HepG2 (cell line): Measurements from ENCODE around the gene CLIC4. TPM values are rescaled to one million over a fixed set of nuclear protein-coding genes. Genes with fewer than 3 reads are reported as not detected.

Source experiments
- ATAC-seq: fragments of 200-7000 bp; cut with Tn5 transposase; 3 replicates; pipeline ENCODE4 v1.9.1; 2020; ENCODE audit warnings: mild to moderate bottlenecking, moderate library complexity
- BruUV-seq: library from RNA; stranded (reverse); fragments of 400-500 nt; replicated peaks from 2 replicates; lab custom pipeline; 2021; lab: Mats Ljungman, UMichigan
- CTCF ChIA-PET: fragments of 300-600 bp; formaldehyde crosslinking; extraction: SDS; loops from one replicate; lab custom pipeline; 2021; ENCODE audit warnings: low total read pairs, inconsistent platforms, low intra/inter-chr PET ratio; lab: Yijun Ruan, JAX
- POLR2A ChIA-PET: fragments of 350-600 bp; sonication (Branson Sonifier 250); formaldehyde crosslinking; loops from one replicate; lab custom pipeline; 2020; ENCODE audit warnings: antibody characterized with exemption, inconsistent platforms; lab: Yijun Ruan, JAX
- DNase-seq: peaks from one replicate; pipeline ENCODE4 v3.0.0-alpha.2; 2015; ENCODE audit warnings: low spot score
- FAIRE-seq: peaks from 3 replicates; lab custom pipeline; 2011; peaks lifted over from hg19 to GRCh38; lab: Jason Lieb, UNC
- H2AFZ ChIP-seq: one replicate; pipeline ENCODE4 v1.6.1; 2011; ENCODE audit warnings: low read length, inconsistent platforms
- H3K27ac ChIP-seq: fragments of 300-600 bp; 3 replicates; pipeline ENCODE4 v1.8.0; 2011; ENCODE audit warnings: mixed run types, mild to moderate bottlenecking, mixed read lengths, low read length, inconsistent platforms; ENCODE audit not compliant: insufficient read depth; ENCODE audit errors: extremely low read length
- H3K27me3 ChIP-seq, 2 experiments: fragments of 200-600 bp in 1 of 2; 2 replicates in 1 of 2; 3 replicates in 1 of 2; pipeline versions ENCODE4 v1.6.0 to v1.8.0; 2011; ENCODE audit warnings: low read length in 2 of 2, mild to moderate bottlenecking in 2 of 2, moderate library complexity in 2 of 2, inconsistent platforms in 1 of 2; ENCODE audit not compliant: insufficient read depth in 2 of 2, control insufficient read depth in 1 of 2
- H3K36me3 ChIP-seq, 2 experiments: fragments of 200-600 bp in 1 of 2; replicated peaks in 1 of 2; 2 replicates in 1 of 2; 3 replicates in 1 of 2; pipeline versions ENCODE4 v1.5.1 to v1.8.0; 2011; ENCODE audit warnings: low read length in 2 of 2, inconsistent platforms in 1 of 2; ENCODE audit not compliant: insufficient read depth in 2 of 2, control insufficient read depth in 1 of 2
- H3K4me1 ChIP-seq: 2 replicates; pipeline ENCODE4 v1.5.1; 2012; ENCODE audit warnings: low read length, inconsistent platforms; ENCODE audit not compliant: insufficient read depth
- H3K4me2 ChIP-seq: 2 replicates; pipeline ENCODE4 v1.6.0; 2011; ENCODE audit warnings: low read depth, low read length, inconsistent platforms
- H3K4me3 ChIP-seq, 3 experiments: fragments of 200-600 bp in 1 of 3; sonication (generic), shearing (Covaris generic) in 1 of 3; replicated peaks in 1 of 3; 2 replicates each; pipeline ENCODE4 v1.5.1; 2011 to 2016; ENCODE audit warnings: low read length in 3 of 3, inconsistent platforms in 2 of 3, low read depth in 2 of 3, mild to moderate bottlenecking in 2 of 3, control low read depth in 1 of 3, mixed read lengths in 1 of 3; ENCODE audit not compliant: insufficient read depth in 1 of 3
- H3K79me2 ChIP-seq: one replicate; pipeline ENCODE4 v1.6.1; 2011; ENCODE audit warnings: low read length, inconsistent platforms; ENCODE audit not compliant: insufficient read depth
- H3K9ac ChIP-seq: 2 replicates; pipeline ENCODE4 v1.6.0; 2011; ENCODE audit warnings: mild to moderate bottlenecking, low read depth, low read length, inconsistent platforms; ENCODE audit not compliant: insufficient read depth
- H3K9me3 ChIP-seq: 2 replicates; pipeline ENCODE4 v1.5.1; 2012; ENCODE audit warnings: mild to moderate bottlenecking, low read length
- H4K20me1 ChIP-seq: 2 replicates; pipeline ENCODE4 v1.6.0; 2011; ENCODE audit warnings: inconsistent platforms, mild to moderate bottlenecking, low read length, moderate library complexity; ENCODE audit not compliant: insufficient read depth
- AHDC1 ChIP-seq: sonication (generic); formaldehyde crosslinking; IDR thresholded peaks from 2 replicates; pipeline ENCODE4 v1.5.1; 2020; ENCODE audit warnings: mild to moderate bottlenecking, missing genetic modification reagents, borderline replicate concordance
- ATF7 ChIP-seq, 2 experiments: fragments of 450-650 bp in 1 of 2; sonication (generic) in 1 of 2; formaldehyde crosslinking in 1 of 2; IDR thresholded peaks; 2 replicates each; pipeline versions ENCODE4 v1.4.0 to v1.6.1; 2016 to 2020; ENCODE audit warnings: antibody characterized with exemption in 1 of 2, mild to moderate bottlenecking in 1 of 2, missing genetic modification reagents in 1 of 2
- KLF15 ChIP-seq: sonication (generic); formaldehyde crosslinking; IDR thresholded peaks from 2 replicates; pipeline ENCODE4 v1.8.1; 2023; ENCODE audit warnings: borderline replicate concordance, mild to moderate bottlenecking, inconsistent platforms, missing genetic modification reagents, mixed read lengths
- MAF1 ChIP-seq: sonication (generic); formaldehyde crosslinking; IDR thresholded peaks from 2 replicates; pipeline ENCODE4 v1.5.0; 2020; ENCODE audit warnings: missing genetic modification reagents, borderline replicate concordance
- SKIL ChIP-seq: sonication (generic); formaldehyde crosslinking; IDR thresholded peaks from 2 replicates; pipeline ENCODE4 v1.8.0; 2022; ENCODE audit warnings: missing genetic modification reagents, mild to moderate bottlenecking, moderate library complexity, borderline replicate concordance
- SOX5 ChIP-seq: IDR thresholded peaks from 2 replicates; pipeline ENCODE4 v1.6.1; 2016; ENCODE audit warnings: borderline replicate concordance
- ZBTB7B ChIP-seq: sonication (generic); formaldehyde crosslinking; IDR thresholded peaks from 2 replicates; pipeline ENCODE4 v1.4.0; 2020; ENCODE audit warnings: missing genetic modification reagents
- ZNF10 ChIP-seq: sonication (generic); formaldehyde crosslinking; IDR thresholded peaks from 2 replicates; pipeline ENCODE4 v1.4.0; 2020; ENCODE audit warnings: mild to moderate bottlenecking, low read depth, missing genetic modification reagents, borderline replicate concordance
- ZNF512 ChIP-seq: sonication (generic); formaldehyde crosslinking; IDR thresholded peaks from 2 replicates; pipeline ENCODE4 v1.4.0; 2020; ENCODE audit warnings: mild to moderate bottlenecking, missing genetic modification reagents
- ZNF878 ChIP-seq: sonication (generic); formaldehyde crosslinking; IDR thresholded peaks from 2 replicates; pipeline ENCODE4 v1.8.1; 2023; ENCODE audit warnings: mild to moderate bottlenecking, missing genetic modification reagents, moderate library complexity
- WGBS: methylation state at CpG from one replicate; pipeline ENCODE4 v1.1.6; 2017; ENCODE audit warnings: low lambda C conversion rate; 5-methylcytosine and 5-hydroxymethylcytosine counted together
- in situ Hi-C: cut with HindIII; loops from 2 replicates; pipeline ENCODE4 v1.10.0; 2017; ENCODE audit warnings: low pct_unique_long_range_greater_than_20kb; ENCODE audit not compliant: extremely low pct_ligation_motif_present
- intact Hi-C: fragments of 100-400 bp; cut with micrococcal nuclease; formaldehyde crosslinking; loops from one replicate; pipeline ENCODE4 v1.10.0; 2022; ENCODE audit not compliant: unreplicated experiment
- polyA plus RNA-seq, 8 experiments: library from polyadenylated mRNA; depleted of rRNA in 3 of 8; stranded (reverse) in 7 of 8; unstranded in 1 of 8; fragments of >200 nt; fragmentation: Illumina TruSeq in 4 of 8; extraction: Trizol in 4 of 8; gene quantifications; 2 replicates each; pipeline versions ENCODE4 v1.2.1 to v1.2.3, GENCODE V29; 2011 to 2016; ENCODE audit warnings: low read depth in 4 of 8, missing spikeins in 1 of 8, mixed read lengths in 1 of 8; ENCODE audit not compliant: insufficient read depth in 1 of 8
- total RNA-seq, 5 experiments: library from RNA; depleted of rRNA; stranded (reverse); fragments of >200 nt; fragmentation: Illumina TruSeq; extraction: Trizol; gene quantifications; 2 replicates each; pipeline ENCODE4 v1.2.3, GENCODE V29; 2016; ENCODE audit warnings: low read depth in 1 of 5

CLIC4 gene
- total and polyA plus RNA-seq, 2 of the 13 experiments (the other 11 are each of a cell fraction or from before 2014, with no cell fraction given): 23.3 to 77.4 TPM

GRCh38 chr1:24841593-24841992 is 96.3 kb downstream of the CLIC4 start:
- intact Hi-C loops: no loop called here
- Histone ChIP-seq H3K9ac (no peak overlapping the region), H3K4me1 (no peaks in the 10 kb centered on the region), H3K27ac (no peak overlapping the region), H3K4me2 (no peak overlapping the region), H3K9me3 (no peaks in the 10 kb centered on the region), H3K27me3 (no peaks in the 10 kb centered on the region), H3K79me2 (peaks cover 5% of the 10 kb centered on the region), H3K36me3 (peaks cover 3 to 30% of the 10 kb centered on the region in 2 experiments; a peak in 4 of 5 replicates), H4K20me1 (no peaks in the 10 kb centered on the region), H2AFZ (no peak overlapping the region), H3K4me3 (no peak overlapping the region)
- WGBS: 95% methylated on average over 3 of the region's 3 CpGs
- in situ Hi-C loops: no loop called here
- CTCF ChIA-PET: no interaction called here
- no peak for ATAC-seq
- DNase-seq: no peak
- POLR2A ChIA-PET: no interaction called here
- no peak for FAIRE-seq
- no TSS peak for BruUV-seq
- TF ChIP-seq KLF15 (CRISPR knock-in tag) (no peak), MAF1 (CRISPR knock-in tag) (no peak), ATF7 (IDR thresholded peaks at IDR 0.05) (no peak), ATF7 (CRISPR knock-in tag; IDR thresholded peaks at IDR 0.05) (no peak), ZNF512 (no peak), ZNF878 (CRISPR knock-in tag) (no peak), AHDC1 (no peak), ZBTB7B (no peak), ZNF10 (no peak), SKIL (no peak), SOX5 (no peak)
